ENCODE results near the gene ITLN2. TPM values are rescaled to one million over a fixed set of nuclear protein-coding genes. Genes with fewer than 3 reads are reported as not detected.
"Not testable (repeated sequence)": the region's sequence is repeated elsewhere in the genome, so short reads cannot be mapped to it uniquely, and the experiment has no call there.

Gene ITLN2
- total RNA-seq, 1 donor from 2014 or later, result not detected

- no peak for DNase-seq (ENCODE audit: low read depth)
Measured at GRCh38 chr1:160905617-160905989, 49.0 kb downstream of the ITLN2 start.

GRCh38 chr1:160904783-160905616 is 49.6 kb downstream of the ITLN2 start:
- DNase-seq (ENCODE audit: low read depth), result no peak

GRCh38 chr1:160902251-160902650 is 52.4 kb downstream of the ITLN2 start:
- DNase-seq (ENCODE audit: low read depth), result not testable (repeated sequence)

GRCh38 chr1:160901768-160902167 is 52.8 kb downstream of the ITLN2 start:
- no peak for DNase-seq (ENCODE audit: low read depth)

- not testable (repeated sequence) for DNase-seq (ENCODE audit: low read depth)
Measured at GRCh38 chr1:160900683-160901082, 53.9 kb downstream of the ITLN2 start.

Other genes with a start within 250 kb of the ITLN2 start
- not detected in 2 replicates for gene CD48, start 243.0 kb downstream of the ITLN2 start, total RNA-seq
- 0.17 TPM in 1 of 2 replicates, not detected in the other for gene SLAMF7, start 215.6 kb downstream of the ITLN2 start, total RNA-seq
- not detected in 2 replicates for gene LY9, start 158.6 kb downstream of the ITLN2 start, total RNA-seq
- not detected in 2 replicates for gene CD244, start 91.9 kb downstream of the ITLN2 start, total RNA-seq
- not detected in 2 replicates for gene ITLN1, start 69.6 kb downstream of the ITLN2 start, total RNA-seq
- gene F11R, start 66.3 kb upstream of the ITLN2 start, total RNA-seq, result 145 and 248 TPM in 2 replicates
- gene TSTD1, start 84.2 kb upstream of the ITLN2 start, total RNA-seq, result 45.1 and 106 TPM in 2 replicates
- 61.1 and 80.9 TPM in 2 replicates for gene USF1, start 91.2 kb upstream of the ITLN2 start, total RNA-seq
- gene ARHGAP30, start 115.1 kb upstream of the ITLN2 start, total RNA-seq, result 0.17 TPM in 1 of 2 replicates, not detected in the other
- 0.75 and 25.0 TPM in 2 replicates for gene NECTIN4, start 134.7 kb upstream of the ITLN2 start, total RNA-seq
- 10.8 and 11.5 TPM in 2 replicates for gene KLHDC9, start 143.6 kb upstream of the ITLN2 start, total RNA-seq
- 28.7 and 37.1 TPM in 2 replicates for gene PFDN2, start 163.2 kb upstream of the ITLN2 start, total RNA-seq
- gene NIT1, start 163.3 kb upstream of the ITLN2 start, total RNA-seq, result 25.7 and 26.8 TPM in 2 replicates
- 18.2 and 34.8 TPM in 2 replicates for gene DEDD, start 177.9 kb upstream of the ITLN2 start, total RNA-seq
- 83.5 and 142 TPM in 2 replicates for gene UFC1, start 199.2 kb upstream of the ITLN2 start, total RNA-seq
- gene USP21, start 204.7 kb upstream of the ITLN2 start, total RNA-seq, result 1.7 and 16.2 TPM in 2 replicates
- gene PPOX, start 211.6 kb upstream of the ITLN2 start, total RNA-seq, result 24.9 and 36.8 TPM in 2 replicates
- gene B4GALT3, start 222.7 kb upstream of the ITLN2 start, total RNA-seq, result 16.8 and 25.5 TPM in 2 replicates
- gene ADAMTS4, start 244.2 kb upstream of the ITLN2 start, total RNA-seq, result under 0.01 and 0.35 TPM in 2 replicates
- 175 and 194 TPM in 2 replicates for gene NDUFS2, start 247.6 kb upstream of the ITLN2 start, total RNA-seq